HepG2 (cell line): Measurements from ENCODE around the gene ARHGEF1. TPM values are rescaled to one million over a fixed set of nuclear protein-coding genes. Genes with fewer than 3 reads are reported as not detected.
A peak's percentile ranks its signal among the peaks of the same experiment; 100 is the strongest.

Experiments used
- ATAC-seq: fragments of 200-7000 bp; cut with Tn5 transposase; 3 replicates; pipeline ENCODE4 v1.9.1; 2020; ENCODE audit warnings: mild to moderate bottlenecking, moderate library complexity
- BruUV-seq: library from RNA; stranded (reverse); fragments of 400-500 nt; replicated peaks from 2 replicates; lab custom pipeline; 2021; lab: Mats Ljungman, UMichigan
- CTCF ChIA-PET: fragments of 300-600 bp; formaldehyde crosslinking; extraction: SDS; loops from one replicate; lab custom pipeline; 2021; ENCODE audit warnings: low total read pairs, inconsistent platforms, low intra/inter-chr PET ratio; lab: Yijun Ruan, JAX
- POLR2A ChIA-PET: fragments of 350-600 bp; sonication (Branson Sonifier 250); formaldehyde crosslinking; loops from one replicate; lab custom pipeline; 2020; ENCODE audit warnings: antibody characterized with exemption, inconsistent platforms; lab: Yijun Ruan, JAX
- DNase-seq: peaks from one replicate; pipeline ENCODE4 v3.0.0-alpha.2; 2015; ENCODE audit warnings: low spot score
- FAIRE-seq: peaks from 3 replicates; lab custom pipeline; 2011; peaks lifted over from hg19 to GRCh38; lab: Jason Lieb, UNC
- H2AFZ ChIP-seq: one replicate; pipeline ENCODE4 v1.6.1; 2011; ENCODE audit warnings: low read length, inconsistent platforms
- H3K27ac ChIP-seq: fragments of 300-600 bp; 3 replicates; pipeline ENCODE4 v1.8.0; 2011; ENCODE audit warnings: mixed run types, mild to moderate bottlenecking, mixed read lengths, low read length, inconsistent platforms; ENCODE audit not compliant: insufficient read depth; ENCODE audit errors: extremely low read length
- H3K27me3 ChIP-seq, 2 experiments: fragments of 200-600 bp in 1 of 2; 2 replicates in 1 of 2; 3 replicates in 1 of 2; pipeline versions ENCODE4 v1.6.0 to v1.8.0; 2011; ENCODE audit warnings: low read length in 2 of 2, mild to moderate bottlenecking in 2 of 2, moderate library complexity in 2 of 2, inconsistent platforms in 1 of 2; ENCODE audit not compliant: insufficient read depth in 2 of 2, control insufficient read depth in 1 of 2
- H3K36me3 ChIP-seq, 2 experiments: fragments of 200-600 bp in 1 of 2; replicated peaks in 1 of 2; 2 replicates in 1 of 2; 3 replicates in 1 of 2; pipeline versions ENCODE4 v1.5.1 to v1.8.0; 2011; ENCODE audit warnings: low read length in 2 of 2, inconsistent platforms in 1 of 2; ENCODE audit not compliant: insufficient read depth in 2 of 2, control insufficient read depth in 1 of 2
- H3K4me1 ChIP-seq: 2 replicates; pipeline ENCODE4 v1.5.1; 2012; ENCODE audit warnings: low read length, inconsistent platforms; ENCODE audit not compliant: insufficient read depth
- H3K4me2 ChIP-seq: 2 replicates; pipeline ENCODE4 v1.6.0; 2011; ENCODE audit warnings: low read depth, low read length, inconsistent platforms
- H3K4me3 ChIP-seq, 3 experiments: fragments of 200-600 bp in 1 of 3; sonication (generic), shearing (Covaris generic) in 1 of 3; replicated peaks in 1 of 3; 2 replicates each; pipeline ENCODE4 v1.5.1; 2011 to 2016; ENCODE audit warnings: low read length in 3 of 3, inconsistent platforms in 2 of 3, low read depth in 2 of 3, mild to moderate bottlenecking in 2 of 3, control low read depth in 1 of 3, mixed read lengths in 1 of 3; ENCODE audit not compliant: insufficient read depth in 1 of 3
- H3K79me2 ChIP-seq: one replicate; pipeline ENCODE4 v1.6.1; 2011; ENCODE audit warnings: low read length, inconsistent platforms; ENCODE audit not compliant: insufficient read depth
- H3K9ac ChIP-seq: 2 replicates; pipeline ENCODE4 v1.6.0; 2011; ENCODE audit warnings: mild to moderate bottlenecking, low read depth, low read length, inconsistent platforms; ENCODE audit not compliant: insufficient read depth
- H3K9me3 ChIP-seq: 2 replicates; pipeline ENCODE4 v1.5.1; 2012; ENCODE audit warnings: mild to moderate bottlenecking, low read length
- H4K20me1 ChIP-seq: 2 replicates; pipeline ENCODE4 v1.6.0; 2011; ENCODE audit warnings: inconsistent platforms, mild to moderate bottlenecking, low read length, moderate library complexity; ENCODE audit not compliant: insufficient read depth
- MXI1 ChIP-seq: IDR thresholded peaks from 3 replicates; pipeline ENCODE4 v1.6.1; 2012; ENCODE audit warnings: low read depth, low read length, inconsistent platforms, borderline replicate concordance
- POLR2A ChIP-seq, 2 experiments: IDR thresholded peaks; 2 replicates each; pipeline ENCODE4 v1.6.1; 2011; ENCODE audit warnings: low read depth in 2 of 2, low read length in 2 of 2, mild to moderate bottlenecking in 1 of 2, moderate library complexity in 1 of 2; ENCODE audit not compliant: insufficient read depth in 1 of 2
- POLR2G ChIP-seq: fragments of 200-400 bp; formaldehyde crosslinking; IDR thresholded peaks from 2 replicates; pipeline ENCODE4 v1.6.1; 2018; ENCODE audit warnings: mild to moderate bottlenecking, low read depth, low read length, moderate library complexity
- RBFOX2 ChIP-seq: fragments of 200-400 bp; formaldehyde crosslinking; IDR thresholded peaks from 2 replicates; pipeline ENCODE4 v1.6.1; 2017; ENCODE audit warnings: low read depth, mild to moderate bottlenecking, low read length
- RBM22 ChIP-seq: fragments of 200-400 bp; formaldehyde crosslinking; optimal IDR thresholded peaks from 2 replicates; pipeline ENCODE3; 2017; ENCODE audit warnings: mild to moderate bottlenecking, low read length, moderate library complexity
- ZC3H13 ChIP-seq: sonication (generic); formaldehyde crosslinking; IDR thresholded peaks from 2 replicates; pipeline ENCODE4 v1.8.1; 2023; ENCODE audit warnings: mild to moderate bottlenecking, missing genetic modification reagents, moderate library complexity
- WGBS: methylation state at CpG from one replicate; pipeline ENCODE4 v1.1.6; 2017; ENCODE audit warnings: low lambda C conversion rate; 5-methylcytosine and 5-hydroxymethylcytosine counted together
- in situ Hi-C: cut with HindIII; loops from 2 replicates; pipeline ENCODE4 v1.10.0; 2017; ENCODE audit warnings: low pct_unique_long_range_greater_than_20kb; ENCODE audit not compliant: extremely low pct_ligation_motif_present
- intact Hi-C: fragments of 100-400 bp; cut with micrococcal nuclease; formaldehyde crosslinking; loops from one replicate; pipeline ENCODE4 v1.10.0; 2022; ENCODE audit not compliant: unreplicated experiment
- polyA plus RNA-seq, 8 experiments: library from polyadenylated mRNA; depleted of rRNA in 3 of 8; stranded (reverse) in 7 of 8; unstranded in 1 of 8; fragments of >200 nt; fragmentation: Illumina TruSeq in 4 of 8; extraction: Trizol in 4 of 8; gene quantifications; 2 replicates each; pipeline versions ENCODE4 v1.2.1 to v1.2.3, GENCODE V29; 2011 to 2016; ENCODE audit warnings: low read depth in 4 of 8, missing spikeins in 1 of 8, mixed read lengths in 1 of 8; ENCODE audit not compliant: insufficient read depth in 1 of 8
- total RNA-seq, 5 experiments: library from RNA; depleted of rRNA; stranded (reverse); fragments of >200 nt; fragmentation: Illumina TruSeq; extraction: Trizol; gene quantifications; 2 replicates each; pipeline ENCODE4 v1.2.3, GENCODE V29; 2016; ENCODE audit warnings: low read depth in 1 of 5
- TF ChIP-seq, protein P1 (sequence below): sonication (generic); formaldehyde crosslinking; IDR thresholded peaks from 2 replicates; pipeline ENCODE4 v1.5.0; 2020; ENCODE audit warnings: missing genetic modification reagents, mild to moderate bottlenecking, borderline replicate concordance
- TF ChIP-seq, protein P2 (sequence below): sonication (generic); formaldehyde crosslinking; IDR thresholded peaks from 2 replicates; pipeline ENCODE4 v1.8.0; 2022; ENCODE audit warnings: mild to moderate bottlenecking, missing genetic modification reagents
- TF ChIP-seq, protein P3 (sequence below): sonication (generic); formaldehyde crosslinking; IDR thresholded peaks from 2 replicates; pipeline ENCODE4 v1.4.0; 2020; ENCODE audit warnings: missing genetic modification reagents, borderline replicate concordance

ARHGEF1 gene
- total and polyA plus RNA-seq, 2 of the 13 experiments (the other 11 are each of a cell fraction or from before 2014, with no cell fraction given) = 33.7 to 34.7 TPM

DNA sequence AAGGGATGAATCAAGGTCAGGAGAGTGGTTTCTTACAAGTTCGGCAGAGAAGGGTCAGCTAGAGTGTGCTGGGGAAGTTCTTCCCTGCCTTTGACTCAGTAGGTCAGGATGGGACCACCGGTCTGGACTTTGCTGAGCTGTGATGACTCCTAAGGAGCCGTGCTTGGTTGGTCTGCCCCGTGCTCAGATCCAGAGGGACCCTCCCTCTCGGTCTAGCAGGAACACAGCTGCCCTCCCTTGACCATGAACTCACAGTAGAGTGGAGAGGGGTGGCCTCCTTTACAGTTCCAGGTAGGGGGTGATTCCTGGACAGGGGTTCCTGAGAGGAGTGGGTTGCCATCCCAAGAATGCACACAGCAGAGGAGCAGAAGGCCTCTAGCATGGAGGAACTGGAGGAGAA lies 18.6 kb upstream of the ARHGEF1 start:
- no TSS peak for BruUV-seq
- TF ChIP-seq RBFOX2 = peak; percentile 59; the same call in 1 of the 2 replicates
- peak; percentile 25; the same call in 1 of the 2 replicates for TF ChIP-seq POLR2G
- TF ChIP-seq, protein P1, sequence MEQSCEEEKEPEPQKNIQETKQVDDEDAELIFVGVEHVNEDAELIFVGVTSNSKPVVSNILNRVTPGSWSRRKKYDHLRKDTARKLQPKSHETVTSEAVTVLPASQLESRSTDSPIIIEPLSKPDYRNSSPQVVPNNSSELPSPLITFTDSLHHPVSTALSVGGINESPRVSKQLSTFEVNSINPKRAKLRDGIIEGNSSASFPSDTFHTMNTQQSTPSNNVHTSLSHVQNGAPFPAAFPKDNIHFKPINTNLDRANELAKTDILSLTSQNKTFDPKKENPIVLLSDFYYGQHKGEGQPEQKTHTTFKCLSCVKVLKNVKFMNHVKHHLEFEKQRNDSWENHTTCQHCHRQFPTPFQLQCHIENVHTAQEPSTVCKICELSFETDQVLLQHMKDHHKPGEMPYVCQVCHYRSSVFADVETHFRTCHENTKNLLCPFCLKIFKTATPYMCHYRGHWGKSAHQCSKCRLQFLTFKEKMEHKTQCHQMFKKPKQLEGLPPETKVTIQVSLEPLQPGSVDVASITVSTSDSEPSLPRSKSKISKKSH (CRISPR knock-in tag) = no peak
- TF ChIP-seq RBM22 = peak; percentile 60
- TF ChIP-seq, protein P2, sequence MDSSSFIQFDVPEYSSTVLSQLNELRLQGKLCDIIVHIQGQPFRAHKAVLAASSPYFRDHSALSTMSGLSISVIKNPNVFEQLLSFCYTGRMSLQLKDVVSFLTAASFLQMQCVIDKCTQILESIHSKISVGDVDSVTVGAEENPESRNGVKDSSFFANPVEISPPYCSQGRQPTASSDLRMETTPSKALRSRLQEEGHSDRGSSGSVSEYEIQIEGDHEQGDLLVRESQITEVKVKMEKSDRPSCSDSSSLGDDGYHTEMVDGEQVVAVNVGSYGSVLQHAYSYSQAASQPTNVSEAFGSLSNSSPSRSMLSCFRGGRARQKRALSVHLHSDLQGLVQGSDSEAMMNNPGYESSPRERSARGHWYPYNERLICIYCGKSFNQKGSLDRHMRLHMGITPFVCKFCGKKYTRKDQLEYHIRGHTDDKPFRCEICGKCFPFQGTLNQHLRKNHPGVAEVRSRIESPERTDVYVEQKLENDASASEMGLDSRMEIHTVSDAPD (CRISPR knock-in tag) = 0 out of 2 replicates have a peak, but pooled peaks have one; percentile 1
- TF ChIP-seq POLR2A (IDR thresholded peaks at IDR 0.05; ENCODE audit: insufficient read depth in 1 of 2, low read depth in 2 of 2, low read length in 2 of 2) = peak; percentile 37 to 47; a peak in 1 of 4 replicates
- TF ChIP-seq, protein P3, sequence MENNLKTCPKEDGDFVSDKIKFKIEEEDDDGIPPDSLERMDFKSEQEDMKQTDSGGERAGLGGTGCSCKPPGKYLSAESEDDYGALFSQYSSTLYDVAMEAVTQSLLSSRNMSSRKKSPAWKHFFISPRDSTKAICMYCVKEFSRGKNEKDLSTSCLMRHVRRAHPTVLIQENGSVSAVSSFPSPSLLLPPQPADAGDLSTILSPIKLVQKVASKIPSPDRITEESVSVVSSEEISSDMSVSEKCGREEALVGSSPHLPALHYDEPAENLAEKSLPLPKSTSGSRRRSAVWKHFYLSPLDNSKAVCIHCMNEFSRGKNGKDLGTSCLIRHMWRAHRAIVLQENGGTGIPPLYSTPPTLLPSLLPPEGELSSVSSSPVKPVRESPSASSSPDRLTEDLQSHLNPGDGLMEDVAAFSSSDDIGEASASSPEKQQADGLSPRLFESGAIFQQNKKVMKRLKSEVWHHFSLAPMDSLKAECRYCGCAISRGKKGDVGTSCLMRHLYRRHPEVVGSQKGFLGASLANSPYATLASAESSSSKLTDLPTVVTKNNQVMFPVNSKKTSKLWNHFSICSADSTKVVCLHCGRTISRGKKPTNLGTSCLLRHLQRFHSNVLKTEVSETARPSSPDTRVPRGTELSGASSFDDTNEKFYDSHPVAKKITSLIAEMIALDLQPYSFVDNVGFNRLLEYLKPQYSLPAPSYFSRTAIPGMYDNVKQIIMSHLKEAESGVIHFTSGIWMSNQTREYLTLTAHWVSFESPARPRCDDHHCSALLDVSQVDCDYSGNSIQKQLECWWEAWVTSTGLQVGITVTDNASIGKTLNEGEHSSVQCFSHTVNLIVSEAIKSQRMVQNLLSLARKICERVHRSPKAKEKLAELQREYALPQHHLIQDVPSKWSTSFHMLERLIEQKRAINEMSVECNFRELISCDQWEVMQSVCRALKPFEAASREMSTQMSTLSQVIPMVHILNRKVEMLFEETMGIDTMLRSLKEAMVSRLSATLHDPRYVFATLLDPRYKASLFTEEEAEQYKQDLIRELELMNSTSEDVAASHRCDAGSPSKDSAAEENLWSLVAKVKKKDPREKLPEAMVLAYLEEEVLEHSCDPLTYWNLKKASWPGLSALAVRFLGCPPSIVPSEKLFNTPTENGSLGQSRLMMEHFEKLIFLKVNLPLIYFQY (CRISPR knock-in tag) = no peak
- no peak for TF ChIP-seq MXI1
- TF ChIP-seq ZC3H13 (CRISPR knock-in tag) = 0 out of 2 replicates have a peak, but pooled peaks have one; percentile 31
- POLR2A ChIA-PET = interaction anchor here (1.3 to 2.7 kb wide), 2 partner anchors 8 to 94 kb away, joined by 4 to 18 read pairs; partner anchors contain the start of gene RABAC1
- Histone ChIP-seq H3K4me3 (no peak overlapping the region), H3K79me2 (peaks cover 69% of the 10 kb centered on the region), H3K9ac (no peak overlapping the region), H3K36me3 (peaks cover 35 to 78% of the 10 kb centered on the region in 2 experiments), H3K27me3 (peaks cover 0 to 4% of the 10 kb centered on the region in 2 experiments; a peak in 1 of 5 replicates), H4K20me1 (peaks cover 79% of the 10 kb centered on the region), H2AFZ (no peak overlapping the region), H3K27ac (no peak overlapping the region), H3K9me3 (no peaks in the 10 kb centered on the region), H3K4me2 (0 out of 2 replicates have a peak overlapping the region, but pooled peaks have one; percentile 35), H3K4me1 (peaks cover 80% of the 10 kb centered on the region)
- intact Hi-C loops (no loop called here), in situ Hi-C loops (no loop called here)
- ATAC-seq (no peak), FAIRE-seq (no peak), DNase-seq (no peak)
- 100% methylated on average over 2 of the region's 5 CpGs for WGBS
- CTCF ChIA-PET = no interaction called here
